Duodenal mucosa (tissue), 2 donors: ENCODE measurements around the gene HOXA5.

ENCODE experiments used
- H3K27ac ChIP-seq: one replicate; pipeline ENCODE4 v1.7.0; 2013; ENCODE audit warnings: low read depth, low read length
- H3K27me3 ChIP-seq, 2 donors: one replicate each; pipeline ENCODE4 v1.7.0; 2013; ENCODE audit warnings: low read length in 2 of 2, control low read depth in 1 of 2; ENCODE audit not compliant: insufficient read depth in 2 of 2, control insufficient read depth in 1 of 2
- H3K36me3 ChIP-seq, 2 donors: one replicate each; pipeline ENCODE4 v1.7.0; 2013; ENCODE audit warnings: low read length in 2 of 2, control low read depth in 1 of 2; ENCODE audit not compliant: insufficient read depth in 2 of 2, control insufficient read depth in 1 of 2
- H3K4me1 ChIP-seq, 2 donors: one replicate each; pipeline ENCODE4 v1.7.0; 2013; ENCODE audit warnings: low read length in 2 of 2, control low read depth in 1 of 2; ENCODE audit not compliant: insufficient read depth in 2 of 2, control insufficient read depth in 1 of 2
- H3K4me3 ChIP-seq, 2 donors: one replicate each; pipeline ENCODE4 v1.7.0; 2013; ENCODE audit warnings: low read length in 2 of 2, low read depth in 1 of 2
- H3K9ac ChIP-seq, 2 donors: one replicate each; pipeline ENCODE4 v1.7.0; 2013; ENCODE audit warnings: low read length in 2 of 2, low read depth in 1 of 2
- H3K9me3 ChIP-seq, 2 donors: one replicate each; pipeline ENCODE4 v1.7.0; 2013; ENCODE audit warnings: low read length in 2 of 2, control low read depth in 1 of 2; ENCODE audit not compliant: control insufficient read depth in 1 of 2

HOXA5 gene

GRCh38 chr7:27091941-27092818 lies 51.3 kb downstream of the HOXA5 start:
- Histone ChIP-seq H3K9me3 (no peaks in the 10 kb centered on the region), H3K9ac (no peak overlapping the region), H3K27ac (no peak overlapping the region), H3K27me3 (peaks cover 48 to 77% of the 10 kb centered on the region in 2 donors), H3K36me3 (no peaks in the 10 kb centered on the region), H3K4me1 (peaks cover 0 to 19% of the 10 kb centered on the region in 2 donors), H3K4me3 (no peak overlapping the region)

- Histone ChIP-seq H3K4me3 (no peak overlapping the region), H3K4me1 (peaks cover 0 to 9% of the 10 kb centered on the region in 2 donors), H3K9me3 (no peaks in the 10 kb centered on the region), H3K27me3 (peaks cover 40 to 73% of the 10 kb centered on the region in 2 donors), H3K9ac (no peak overlapping the region), H3K27ac (no peak overlapping the region), H3K36me3 (no peaks in the 10 kb centered on the region)
These were observed 52.4 kb downstream of the HOXA5 start for GRCh38 chr7:27091105-27091504.
